Measurements from ENCODE around the gene CLNK. TPM values are rescaled to one million over a fixed set of nuclear protein-coding genes. Genes with fewer than 3 reads are reported as not detected.

Gene CLNK
- total and polyA plus RNA-seq, 2 of the 8 experiments (the other 6 are each of a cell fraction or from before 2014, with no cell fraction given), result not detected

DNA sequence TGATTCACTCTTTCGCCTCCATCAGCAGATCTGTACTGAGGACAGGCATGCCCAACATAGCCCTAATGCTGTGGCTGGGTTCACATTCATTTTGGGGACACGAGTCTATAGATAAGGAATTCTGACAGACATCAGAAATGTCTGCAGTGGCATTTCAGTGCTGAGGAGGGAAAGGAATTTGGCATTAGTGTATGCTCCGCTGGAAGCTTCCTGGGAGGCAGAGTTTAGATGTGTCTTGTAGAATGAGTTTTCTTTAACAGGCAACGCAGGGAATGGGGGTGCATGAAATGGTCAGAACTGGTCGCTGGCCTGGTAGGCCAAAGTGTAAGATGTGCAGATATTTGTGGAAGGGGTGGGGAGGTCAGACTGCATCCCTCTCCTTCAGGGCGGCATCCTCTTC, 183.8 kb downstream of the CLNK start:
- no peak overlapping the region for H3K4ac ChIP-seq (replicated peaks; ENCODE audit: insufficient read length, low read depth, low read length)
- H2BK120ac ChIP-seq (replicated peaks; ENCODE audit: low read depth, low read length), result no peak overlapping the region
- H3K79me2 ChIP-seq (ENCODE audit: control insufficient read depth in 1 of 2, insufficient read depth in 2 of 2, low read length in 2 of 2), result no peaks in the 10 kb centered on the region
- H3K4me3 ChIP-seq (ENCODE audit: extremely low read depth in 1 of 4, insufficient read depth in 2 of 4, low read depth in 3 of 4, low read length in 4 of 4), result no peak overlapping the region
- no peak for TF ChIP-seq BACH1 (IDR thresholded peaks at IDR 0.05; ENCODE audit: low read length)
- TF ChIP-seq, protein P1, sequence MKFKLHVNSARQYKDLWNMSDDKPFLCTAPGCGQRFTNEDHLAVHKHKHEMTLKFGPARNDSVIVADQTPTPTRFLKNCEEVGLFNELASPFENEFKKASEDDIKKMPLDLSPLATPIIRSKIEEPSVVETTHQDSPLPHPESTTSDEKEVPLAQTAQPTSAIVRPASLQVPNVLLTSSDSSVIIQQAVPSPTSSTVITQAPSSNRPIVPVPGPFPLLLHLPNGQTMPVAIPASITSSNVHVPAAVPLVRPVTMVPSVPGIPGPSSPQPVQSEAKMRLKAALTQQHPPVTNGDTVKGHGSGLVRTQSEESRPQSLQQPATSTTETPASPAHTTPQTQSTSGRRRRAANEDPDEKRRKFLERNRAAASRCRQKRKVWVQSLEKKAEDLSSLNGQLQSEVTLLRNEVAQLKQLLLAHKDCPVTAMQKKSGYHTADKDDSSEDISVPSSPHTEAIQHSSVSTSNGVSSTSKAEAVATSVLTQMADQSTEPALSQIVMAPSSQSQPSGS (IDR thresholded peaks at IDR 0.05; ENCODE audit: low read length), result no peak
- TF ChIP-seq, protein P2, sequence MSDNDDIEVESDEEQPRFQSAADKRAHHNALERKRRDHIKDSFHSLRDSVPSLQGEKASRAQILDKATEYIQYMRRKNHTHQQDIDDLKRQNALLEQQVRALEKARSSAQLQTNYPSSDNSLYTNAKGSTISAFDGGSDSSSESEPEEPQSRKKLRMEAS (IDR thresholded peaks at IDR 0.05), result no peak
- no peak for TF ChIP-seq RBBP5 (IDR thresholded peaks at IDR 0.05; ENCODE audit: borderline replicate concordance, low read depth, low read length)
- no peak for TF ChIP-seq HDAC2 (IDR thresholded peaks at IDR 0.05; ENCODE audit: borderline replicate concordance in 1 of 2, low read depth in 2 of 2, low read length in 2 of 2)
- TF ChIP-seq PHF8 (conservative IDR thresholded peaks at IDR 0.05; ENCODE audit: low read depth, low read length), result no peak
- H3K4me1 ChIP-seq (replicated peaks in 1 of 4; ENCODE audit: control insufficient read depth in 3 of 4, insufficient read depth in 4 of 4, low read length in 3 of 4), result peaks cover 6 to 25% (median 13%) of the 10 kb centered on the region in 4 experiments; a peak in 6 of 7 replicates
- H3K36me3 ChIP-seq (ENCODE audit: control insufficient read depth in 2 of 4, insufficient read depth in 4 of 4, low read length in 3 of 4), result no peaks in the 10 kb centered on the region
- H2BK5ac ChIP-seq (ENCODE audit: low read depth, low read length), result no peak overlapping the region
- H4K8ac ChIP-seq (ENCODE audit: extremely low read depth, insufficient read depth, low read length), result no peak overlapping the region
- no peak overlapping the region for H3K4me2 ChIP-seq (ENCODE audit: insufficient read depth in 1 of 2, low read depth in 2 of 2, low read length in 2 of 2)
- H3K23ac ChIP-seq (ENCODE audit: insufficient read length), result no peak overlapping the region
- H4K5ac ChIP-seq (ENCODE audit: insufficient read length, low read depth, low read length), result no peak overlapping the region
- FAIRE-seq, result no peak
- H3K18ac ChIP-seq (ENCODE audit: extremely low read depth, low read length), result no peak overlapping the region
- no peak overlapping the region for H3K56ac ChIP-seq (replicated peaks; ENCODE audit: insufficient read length, low read depth, low read length)
- H3K27ac ChIP-seq (ENCODE audit: low read depth, low read length), result no peak overlapping the region
- no peak overlapping the region for H4K91ac ChIP-seq (replicated peaks; ENCODE audit: insufficient read length, low read length)
- H3K9me3 ChIP-seq (ENCODE audit: insufficient read depth in 2 of 2, low read depth in 1 of 2, low read length in 1 of 2), result no peaks in the 10 kb centered on the region
- DNase-seq (ENCODE audit: low read depth in 1 of 2, low spot score in 2 of 2), result no peak
- no peak overlapping the region; the same call in 1 of the 2 replicates for H2BK15ac ChIP-seq (ENCODE audit: low read length)
- no peak overlapping the region for H2AFZ ChIP-seq (ENCODE audit: low read length)
- H3K27me3 ChIP-seq (replicated peaks in 1 of 4; ENCODE audit: control insufficient read depth in 3 of 4, extremely low read depth in 1 of 4, insufficient read depth in 3 of 4, low read length in 3 of 4), result peaks cover 0 to 9% (median 5%) of the 10 kb centered on the region in 4 experiments; a peak in 5 of 7 replicates
- peaks cover 0 to under 1% of the 10 kb centered on the region in 2 experiments for H4K20me1 ChIP-seq (replicated peaks in 1 of 2; ENCODE audit: control insufficient read depth in 1 of 2, insufficient read depth in 2 of 2, low read length in 2 of 2)
- ChIA-PET POLR2A (ENCODE audit: partially characterized antibody) (no interaction called here), CTCF (ENCODE audit: partially characterized antibody) (interaction anchor here (2.1 kb wide), 1 partner anchor 26 kb away, joined by 4 read pairs; no protein-coding TSS in a partner anchor)
- H2BK20ac ChIP-seq (ENCODE audit: low read length), result no peak overlapping the region; the same call in 1 of the 2 replicates
- H3K23me2 ChIP-seq (ENCODE audit: low read depth, low read length), result no peaks in the 10 kb centered on the region
- no peak overlapping the region for H2BK12ac ChIP-seq (ENCODE audit: low read depth, low read length)
- H2AK5ac ChIP-seq (ENCODE audit: low read depth, low read length), result no peak overlapping the region
- 80% methylated on average over 6 of the region's 6 CpGs; no CpG with 5 or more reads in 1 of the 2 experiments for WGBS, 2 experiments (ENCODE audit: extremely low coverage in 1 of 2, insufficient coverage in 1 of 2, insufficient read length in 1 of 2, insufficient replicate concordance in 2 of 2, low coverage in 1 of 2, low lambda C conversion rate in 2 of 2, missing lambda C conversion rate in 1 of 2)
- H3K9ac ChIP-seq (replicated peaks in 1 of 4; ENCODE audit: extremely low read depth in 1 of 4, low read depth in 3 of 4, low read length in 3 of 4), result no peak overlapping the region
- no peak overlapping the region for H3K14ac ChIP-seq (ENCODE audit: insufficient read length)
- no peaks in the 10 kb centered on the region for H3K79me1 ChIP-seq (ENCODE audit: low read depth, low read length)
